Measurements from ENCODE around the gene ACSF2.

DNA sequence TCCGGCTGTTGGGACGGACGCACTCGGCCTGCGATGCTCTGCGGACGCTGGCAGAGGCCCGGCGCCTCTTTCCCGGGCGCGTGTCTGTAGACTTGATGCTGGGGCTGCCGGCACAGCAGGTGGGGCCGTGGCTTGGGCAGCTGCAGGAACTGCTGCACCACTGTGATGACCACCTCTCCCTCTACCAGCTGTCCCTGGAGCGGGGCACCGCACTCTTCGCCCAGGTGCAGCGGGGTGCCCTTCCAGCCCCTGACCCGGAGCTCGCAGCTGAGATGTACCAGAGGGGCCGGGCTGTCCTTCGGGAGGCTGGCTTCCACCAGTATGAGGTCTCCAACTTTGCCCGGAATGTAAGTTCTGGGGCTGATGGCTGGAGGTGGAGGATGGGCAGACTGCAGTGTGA lies 56.1 kb downstream of the ACSF2 start:
- no peak for TF ChIP-seq GATA3 (IDR thresholded peaks at IDR 0.05; ENCODE audit: low read depth, low read length)
- no peak for TF ChIP-seq GATA2 (IDR thresholded peaks at IDR 0.05; ENCODE audit: low read depth, low read length)
